Endodermal cell (in vitro differentiated cells): ENCODE data around the gene COL13A1. TPM values are rescaled to one million over a fixed set of nuclear protein-coding genes. Genes with fewer than 3 reads are reported as not detected.

Experiments used
- DNase-seq: peaks from one replicate; pipeline ENCODE4 v3.0.0-alpha.2; 2017
- H3K27ac ChIP-seq: 2 replicates; pipeline ENCODE4 v1.5.1; 2013; ENCODE audit warnings: mild to moderate bottlenecking, low read depth, low read length, moderate library complexity
- H3K27me3 ChIP-seq: 2 replicates; pipeline ENCODE4 v1.6.1; 2013; ENCODE audit warnings: mild to moderate bottlenecking, low read length, moderate library complexity; ENCODE audit not compliant: insufficient read depth, control insufficient read depth, poor library complexity, severe bottlenecking
- H3K36me3 ChIP-seq: 2 replicates; pipeline ENCODE4 v1.7.0; 2013; ENCODE audit warnings: mild to moderate bottlenecking, low read length, moderate library complexity; ENCODE audit not compliant: control insufficient read depth, insufficient read depth
- H3K4me1 ChIP-seq: one replicate; pipeline ENCODE4 v1.7.0; 2013; ENCODE audit warnings: low read length; ENCODE audit not compliant: control insufficient read depth, insufficient read depth
- H3K4me3 ChIP-seq: 2 replicates; pipeline ENCODE4 v1.5.1; 2013; ENCODE audit warnings: mild to moderate bottlenecking, low read length, moderate library complexity
- H3K9ac ChIP-seq: 2 replicates; pipeline ENCODE4 v1.6.1; 2013; ENCODE audit warnings: mild to moderate bottlenecking, low read length, moderate library complexity; ENCODE audit not compliant: poor library complexity, severe bottlenecking; ENCODE audit errors: extremely low read depth
- H3K9me3 ChIP-seq: 2 replicates; pipeline ENCODE4 v1.6.1; 2013; ENCODE audit warnings: mild to moderate bottlenecking, low read length, moderate library complexity; ENCODE audit not compliant: control insufficient read depth
- H3K27ac Mint-ChIP-seq: 2 replicates; pipeline ENCODE4 v1.8.0; 2020; ENCODE audit warnings: mixed read lengths
- H3K27me3 Mint-ChIP-seq: 2 replicates; pipeline ENCODE4 v1.8.0; 2021; ENCODE audit warnings: mild to moderate bottlenecking, mixed read lengths; ENCODE audit not compliant: insufficient read depth
- H3K36me3 Mint-ChIP-seq: 2 replicates; pipeline ENCODE4 v1.8.0; 2020; ENCODE audit warnings: low read depth, mixed read lengths
- H3K4me1 Mint-ChIP-seq: 2 replicates; pipeline ENCODE4 v1.8.0; 2020; ENCODE audit warnings: mixed read lengths
- H3K4me3 Mint-ChIP-seq: 2 replicates; pipeline ENCODE4 v1.8.0; 2020; ENCODE audit warnings: mild to moderate bottlenecking, moderate library complexity, mixed read lengths
- H3K9me3 Mint-ChIP-seq: 2 replicates; pipeline ENCODE4 v1.8.0; 2020; ENCODE audit warnings: mild to moderate bottlenecking, mixed read lengths
- WGBS, 2 experiments: methylation state at CpG; one replicate each; pipeline versions ENCODE4 v1.1.5 to v1.1.7; 2013; ENCODE audit warnings: missing lambda C conversion rate in 2 of 2, mixed read lengths in 1 of 2; ENCODE audit not compliant: insufficient coverage in 1 of 2, insufficient read length in 1 of 2; 5-methylcytosine and 5-hydroxymethylcytosine counted together
- total RNA-seq, 2 donors: library from RNA; stranded (reverse); fragmentation: NEBNext Ultra II Directional in 1 of 2; extraction: Animal tissue kit (Norgen Biotek cat#: 25700) in 1 of 2; gene quantifications; 2 replicates in 1 of 2; 3 replicates in 1 of 2; pipeline ENCODE4 v1.2.1, GENCODE V29; 2021
- TF ChIP-seq, protein P1 (sequence below): fragments of 200-600 bp; sonication (generic); conservative IDR thresholded peaks from 2 replicates; pipeline ENCODE4 v1.5.0; 2021; ENCODE audit warnings: antibody characterized with exemption, mild to moderate bottlenecking

Gene COL13A1
- total RNA-seq, 2 donors from 2014 or later, result 15.9 to 20.7 TPM

DNA sequence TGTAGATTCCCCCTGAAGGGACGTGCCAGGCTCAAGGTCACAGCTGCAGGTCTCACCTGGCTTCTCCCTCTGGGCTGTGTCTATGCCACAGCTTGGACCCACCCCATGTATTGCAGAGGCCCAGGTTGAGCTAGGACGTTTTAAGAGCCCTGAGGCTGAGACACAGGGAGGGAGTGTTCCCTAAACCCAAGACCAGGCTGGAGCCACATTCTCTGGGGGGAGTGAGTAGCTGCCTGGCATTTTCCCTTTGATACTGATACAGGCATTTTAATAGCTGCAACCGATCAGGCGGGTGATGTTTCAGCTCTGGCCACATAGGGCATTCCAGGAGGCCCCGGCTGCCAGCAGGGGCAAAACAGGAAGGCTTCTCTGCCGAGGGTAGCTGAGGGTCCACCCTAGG lies 13.4 kb downstream of the COL13A1 start:
- 84 to 89% methylated on average over 4 to 6 of the region's 6 CpGs for WGBS, 2 experiments

DNA sequence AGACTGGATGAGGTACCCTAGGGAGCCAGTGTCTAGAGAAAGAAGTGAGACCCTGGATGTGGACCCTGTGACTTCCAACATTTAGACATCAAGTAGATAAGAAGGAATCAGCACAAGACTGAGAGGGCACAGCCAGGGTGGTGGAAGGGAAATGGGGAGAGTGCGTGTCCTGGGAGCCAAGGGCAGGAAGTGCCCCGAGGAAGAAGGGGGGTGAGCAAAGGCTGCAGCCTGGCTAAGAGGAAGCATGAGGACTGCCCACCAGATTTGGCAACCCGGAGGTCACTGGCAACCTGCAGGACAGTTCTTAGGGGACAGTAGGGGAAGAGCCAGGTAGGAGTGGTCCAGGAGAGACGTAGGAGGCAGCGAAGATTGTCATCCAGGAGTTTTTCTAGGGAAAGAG lies 14.8 kb downstream of the COL13A1 start:
- Mint-ChIP-seq H3K4me3 (no peak overlapping the region), H3K36me3 (peaks cover 5% of the 10 kb centered on the region), H3K27ac (no peak overlapping the region), H3K4me1 (peaks cover 20% of the 10 kb centered on the region), H3K9me3 (peaks cover 15% of the 10 kb centered on the region), H3K27me3 (no peaks in the 10 kb centered on the region)
- Histone ChIP-seq H3K27me3 (no peaks in the 10 kb centered on the region), H3K9ac (no peak overlapping the region), H3K36me3 (no peaks in the 10 kb centered on the region), H3K4me1 (no peaks in the 10 kb centered on the region), H3K27ac (no peak overlapping the region), H3K9me3 (peaks cover 12% of the 10 kb centered on the region), H3K4me3 (no peak overlapping the region)
- TF ChIP-seq, protein P1, sequence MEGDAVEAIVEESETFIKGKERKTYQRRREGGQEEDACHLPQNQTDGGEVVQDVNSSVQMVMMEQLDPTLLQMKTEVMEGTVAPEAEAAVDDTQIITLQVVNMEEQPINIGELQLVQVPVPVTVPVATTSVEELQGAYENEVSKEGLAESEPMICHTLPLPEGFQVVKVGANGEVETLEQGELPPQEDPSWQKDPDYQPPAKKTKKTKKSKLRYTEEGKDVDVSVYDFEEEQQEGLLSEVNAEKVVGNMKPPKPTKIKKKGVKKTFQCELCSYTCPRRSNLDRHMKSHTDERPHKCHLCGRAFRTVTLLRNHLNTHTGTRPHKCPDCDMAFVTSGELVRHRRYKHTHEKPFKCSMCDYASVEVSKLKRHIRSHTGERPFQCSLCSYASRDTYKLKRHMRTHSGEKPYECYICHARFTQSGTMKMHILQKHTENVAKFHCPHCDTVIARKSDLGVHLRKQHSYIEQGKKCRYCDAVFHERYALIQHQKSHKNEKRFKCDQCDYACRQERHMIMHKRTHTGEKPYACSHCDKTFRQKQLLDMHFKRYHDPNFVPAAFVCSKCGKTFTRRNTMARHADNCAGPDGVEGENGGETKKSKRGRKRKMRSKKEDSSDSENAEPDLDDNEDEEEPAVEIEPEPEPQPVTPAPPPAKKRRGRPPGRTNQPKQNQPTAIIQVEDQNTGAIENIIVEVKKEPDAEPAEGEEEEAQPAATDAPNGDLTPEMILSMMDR, result no peak
- no peak for DNase-seq
- 84 to 86% methylated on average over 4 to 5 of the region's 5 CpGs for WGBS, 2 experiments

More for the DNA sequence above, 13.4 kb downstream of the COL13A1 start:
- Mint-ChIP-seq H3K27me3 (no peaks in the 10 kb centered on the region), H3K36me3 (peaks cover 3% of the 10 kb centered on the region), H3K4me1 (peaks cover 20% of the 10 kb centered on the region), H3K4me3 (no peak overlapping the region), H3K27ac (no peak overlapping the region), H3K9me3 (peaks cover 14% of the 10 kb centered on the region)
- H3K4me1 ChIP-seq, result no peaks in the 10 kb centered on the region
- H3K27ac ChIP-seq, result no peak overlapping the region
- no peak overlapping the region for H3K4me3 ChIP-seq
- H3K27me3 ChIP-seq, result no peaks in the 10 kb centered on the region
- no peak for DNase-seq
- no peaks in the 10 kb centered on the region for H3K36me3 ChIP-seq
- H3K9ac ChIP-seq, result no peak overlapping the region
- peaks cover 12% of the 10 kb centered on the region for H3K9me3 ChIP-seq
- TF ChIP-seq, protein P1, result no peak

DNA sequence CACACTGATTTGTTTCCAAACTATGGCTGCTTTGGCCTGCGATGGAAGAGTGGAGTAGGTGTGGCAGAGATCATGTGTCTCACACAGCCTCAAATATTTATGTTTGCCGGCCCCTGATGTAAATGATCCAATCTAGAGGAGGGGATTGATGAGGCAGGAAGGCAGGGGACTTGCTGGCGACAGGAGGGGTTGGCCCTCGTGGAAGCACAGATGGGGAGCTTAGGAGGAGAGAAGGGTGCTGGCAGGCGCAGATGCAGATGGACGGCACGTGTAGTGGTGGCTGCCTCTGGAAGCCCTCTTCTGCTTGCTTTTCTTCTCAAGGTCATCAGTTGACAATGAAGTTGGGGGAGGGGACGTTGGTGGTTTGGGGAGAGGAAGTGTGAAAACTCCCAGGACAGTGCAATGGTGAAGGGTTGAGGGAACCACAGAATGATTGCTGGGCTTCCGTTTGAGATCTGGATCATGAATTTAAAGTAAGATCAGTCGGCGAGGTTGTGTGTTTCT lies 15.4 kb downstream of the COL13A1 start:
- H3K27me3 Mint-ChIP-seq, result no peaks in the 10 kb centered on the region
- no peak overlapping the region for H3K4me3 ChIP-seq
- peaks cover 12% of the 10 kb centered on the region for H3K9me3 ChIP-seq
- peaks cover 5% of the 10 kb centered on the region for H3K36me3 Mint-ChIP-seq
- 79 to 91% methylated on average over 9 to 11 of the region's 11 CpGs for WGBS, 2 experiments
- H3K36me3 ChIP-seq, result no peaks in the 10 kb centered on the region
- H3K27ac ChIP-seq, result no peak overlapping the region
- no peak overlapping the region for H3K9ac ChIP-seq
- H3K4me1 ChIP-seq, result no peaks in the 10 kb centered on the region
- DNase-seq, result no peak
- H3K27me3 ChIP-seq, result no peaks in the 10 kb centered on the region
- no peak overlapping the region for H3K4me3 Mint-ChIP-seq
- H3K4me1 Mint-ChIP-seq, result peaks cover 20% of the 10 kb centered on the region
- no peak overlapping the region for H3K27ac Mint-ChIP-seq
- TF ChIP-seq, protein P1, result no peak
- H3K9me3 Mint-ChIP-seq, result peaks cover 15% of the 10 kb centered on the region
